ENCODE data around the gene TFEC.

- TF ChIP-seq EZH2 (IDR thresholded peaks at IDR 0.05; ENCODE audit: borderline replicate concordance, low read depth, low read length, severe bottlenecking) (no peak), POLR2AphosphoS5 (IDR thresholded peaks at IDR 0.05; ENCODE audit: insufficient read depth, low read depth, low read length) (no peak), POLR2A (IDR thresholded peaks at IDR 0.05; ENCODE audit: low read depth, low read length) (no peak), CTCF (IDR thresholded peaks at IDR 0.05; ENCODE audit: extremely low read depth in 1 of 2, insufficient read depth in 1 of 2, low read depth in 1 of 2, low read length in 2 of 2) (no peak), GATA2 (IDR thresholded peaks at IDR 0.05; ENCODE audit: insufficient read depth, insufficient read length, low read depth, low read length) (no peak), MAX (IDR thresholded peaks at IDR 0.05; ENCODE audit: insufficient read depth, insufficient read length) (no peak), FOS (IDR thresholded peaks at IDR 0.05; ENCODE audit: borderline replicate concordance, insufficient read depth, low read length) (no peak)
These were observed 9.3 kb downstream of the TFEC start for GRCh38 chr7:116021237-116021636.
